Central memory CD4-positive, alpha-beta T cell (primary cell): ENCODE data around the gene HOXB2.
"Not testable (repeated sequence)": the region's sequence is repeated elsewhere in the genome, so short reads cannot be mapped to it uniquely, and the experiment has no call there.

ENCODE experiments used
- DNase-seq: peaks from one replicate; pipeline ENCODE4 v3.0.0; 2022

The HOXB2 gene

DNA sequence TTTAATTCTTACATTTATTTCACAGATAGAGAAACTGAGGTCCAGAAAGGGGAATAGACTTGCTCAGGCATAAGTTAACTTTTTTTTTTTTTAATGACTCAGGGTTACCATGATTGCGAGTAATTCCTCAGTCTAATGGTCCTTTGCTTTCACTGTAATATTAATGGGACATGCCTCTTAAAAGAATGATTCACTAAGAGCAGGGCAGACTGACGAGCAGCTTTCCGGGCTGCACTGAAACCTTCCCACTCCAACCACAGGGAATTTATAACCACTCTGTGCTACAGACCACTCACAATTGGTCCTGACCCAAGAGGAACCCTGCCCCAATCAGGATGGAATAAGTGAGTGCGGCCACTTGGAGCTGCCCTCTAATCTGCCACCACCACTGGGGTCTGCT is 5.7 kb downstream of the HOXB2 start:
- DNase-seq = no peak

DNA sequence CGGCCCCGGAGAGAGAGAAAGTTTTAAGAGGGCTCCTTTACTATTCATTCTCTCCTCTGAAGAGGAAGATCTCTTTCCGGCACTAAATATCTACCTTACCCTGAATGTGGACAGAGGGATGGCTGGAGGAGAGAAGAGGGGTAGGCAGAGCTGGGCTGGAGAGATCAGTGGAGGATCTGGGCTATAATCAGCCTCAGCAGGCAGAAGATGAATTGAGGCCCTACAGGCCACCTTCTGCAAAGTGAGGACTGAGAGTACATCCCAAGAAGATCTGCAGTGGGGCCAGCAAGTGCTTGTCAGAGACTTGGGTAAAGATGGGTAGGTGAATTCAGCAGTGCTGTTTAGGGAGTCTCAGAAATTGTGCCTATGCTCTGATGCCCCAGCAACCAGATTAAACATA is 7.6 kb downstream of the HOXB2 start:
- no peak for DNase-seq

DNA sequence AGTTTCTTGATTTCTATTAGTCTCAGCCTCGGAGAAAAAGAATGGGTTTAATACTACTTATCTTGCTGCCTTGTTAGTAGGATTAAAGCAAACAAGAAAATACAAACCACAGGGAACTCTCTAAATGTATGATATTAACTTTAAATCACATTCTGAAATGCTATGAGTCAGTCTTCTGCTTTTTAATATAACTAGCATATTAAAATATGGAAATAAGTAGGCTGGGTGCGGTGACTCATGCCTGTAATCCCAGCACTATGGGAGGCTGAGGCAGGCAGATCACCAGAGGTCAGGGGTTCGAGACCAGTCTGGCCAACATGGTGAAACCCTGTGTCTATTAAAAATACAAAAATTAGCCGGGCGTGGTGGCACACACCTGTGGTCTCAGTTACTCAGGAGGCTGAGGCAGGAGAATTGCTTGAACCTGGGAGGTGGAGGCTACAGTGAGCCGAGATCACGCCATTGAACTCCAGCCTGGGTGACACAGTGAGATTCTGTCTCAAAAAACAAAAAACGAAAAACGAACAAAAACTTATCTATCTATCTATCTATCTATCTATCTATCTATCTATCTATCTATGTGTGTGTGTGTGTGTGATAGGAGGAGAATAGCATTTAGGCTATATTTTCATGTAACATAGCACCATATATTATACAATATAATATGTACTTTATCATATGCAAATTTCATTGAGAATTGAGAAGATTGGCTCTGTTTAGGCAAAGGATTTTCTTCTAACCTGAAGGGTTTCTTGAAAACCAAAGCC is 8.9 kb downstream of the HOXB2 start:
- DNase-seq = not testable (repeated sequence)

DNA sequence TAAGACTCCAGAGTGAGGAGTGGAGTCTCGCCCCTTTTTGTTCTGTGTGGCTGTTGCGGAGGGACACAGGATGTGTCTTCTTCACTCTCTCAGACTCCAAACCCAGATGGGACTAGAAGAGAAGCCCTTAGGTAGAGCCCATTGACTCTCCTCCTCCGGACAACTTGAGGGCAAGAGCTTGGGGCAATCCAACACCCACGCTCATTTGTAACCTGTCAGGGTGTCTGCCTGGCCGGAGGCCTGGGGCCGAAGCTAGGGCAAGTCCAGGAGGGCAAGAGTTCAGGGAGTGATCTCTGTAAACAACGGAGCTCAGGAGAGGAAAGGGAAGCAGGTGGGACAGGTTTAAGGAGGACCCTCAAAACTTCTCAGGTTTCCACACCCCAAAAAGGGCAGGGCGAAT is 12.6 kb downstream of the HOXB2 start:
- DNase-seq = no peak

DNA sequence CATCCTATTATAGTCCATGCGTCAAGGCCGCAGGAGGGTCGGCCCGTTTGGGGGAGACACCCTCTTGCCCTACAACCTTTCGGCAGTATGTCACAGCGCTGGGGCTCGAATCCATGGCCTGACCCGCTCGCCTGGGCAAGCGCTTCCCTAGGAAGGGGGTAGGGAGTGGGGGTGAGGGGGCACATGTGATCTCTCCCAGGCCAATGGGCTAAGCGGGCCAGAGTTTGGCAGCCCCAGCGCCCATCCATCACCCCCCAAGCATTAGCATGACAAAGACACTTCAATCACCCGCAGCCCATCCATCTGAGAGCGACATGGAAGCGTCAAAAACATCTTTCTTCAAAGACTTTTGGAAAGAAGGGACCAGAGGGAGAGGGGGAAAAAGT is 14.0 kb downstream of the HOXB2 start, which contains the start of gene HOXB1:
TSS of gene HOXB1 (minus strand) at position 125 of the 386 bp plus-strand sequence. CDS start at position 18, 107 bp downstream.
- DNase-seq = no peak

DNA sequence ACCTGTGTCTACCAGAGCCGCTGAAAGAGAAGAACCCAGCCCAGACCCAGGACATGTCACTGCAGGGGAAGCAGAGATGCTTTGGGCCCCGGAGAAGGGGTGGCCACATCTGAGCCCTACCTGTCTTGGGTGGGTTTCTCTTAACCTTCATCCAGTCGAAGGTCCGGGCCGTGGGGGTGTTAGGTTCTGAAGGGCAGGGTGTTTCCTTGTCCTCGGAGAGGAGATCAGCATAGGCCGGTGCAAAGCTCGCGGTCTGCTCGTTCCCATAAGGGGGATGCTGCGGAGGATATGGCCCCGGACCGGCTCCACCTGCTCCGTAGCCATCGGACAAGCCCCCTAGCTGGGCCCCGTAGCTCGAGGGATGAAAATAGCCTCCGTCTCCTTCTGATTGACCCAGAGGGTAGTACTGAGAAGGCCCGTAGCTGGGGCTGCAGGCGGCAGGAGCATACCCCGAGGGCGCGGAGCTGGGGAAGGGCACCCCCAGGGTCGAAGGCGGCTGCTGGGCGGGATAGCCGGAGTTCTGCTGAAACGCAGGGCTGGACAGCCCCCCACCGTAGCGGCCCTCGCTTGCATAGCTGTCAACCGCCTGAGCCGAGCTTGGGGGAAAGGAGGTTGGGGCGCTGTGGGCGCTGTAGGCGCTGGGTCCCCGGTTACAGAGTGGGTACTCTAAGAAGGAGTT is 14.6 kb downstream of the HOXB2 start:
- no peak for DNase-seq

DNA sequence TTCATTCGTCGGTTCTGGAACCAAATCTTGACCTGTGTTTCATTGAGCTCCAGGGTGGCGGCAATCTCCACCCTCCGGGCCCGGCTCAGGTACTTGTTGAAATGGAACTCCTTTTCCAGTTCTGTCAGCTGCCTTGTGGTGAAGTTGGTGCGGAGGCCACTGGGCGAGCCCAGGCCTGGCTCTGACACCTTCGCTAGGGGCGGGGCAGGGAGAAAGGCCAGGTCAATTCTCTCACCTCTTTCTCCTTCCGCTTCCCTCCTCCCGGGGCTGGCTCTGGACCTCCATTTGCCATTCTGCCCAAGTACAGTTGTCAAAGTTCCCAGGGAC is 15.3 kb downstream of the HOXB2 start:
- no peak for DNase-seq

DNA sequence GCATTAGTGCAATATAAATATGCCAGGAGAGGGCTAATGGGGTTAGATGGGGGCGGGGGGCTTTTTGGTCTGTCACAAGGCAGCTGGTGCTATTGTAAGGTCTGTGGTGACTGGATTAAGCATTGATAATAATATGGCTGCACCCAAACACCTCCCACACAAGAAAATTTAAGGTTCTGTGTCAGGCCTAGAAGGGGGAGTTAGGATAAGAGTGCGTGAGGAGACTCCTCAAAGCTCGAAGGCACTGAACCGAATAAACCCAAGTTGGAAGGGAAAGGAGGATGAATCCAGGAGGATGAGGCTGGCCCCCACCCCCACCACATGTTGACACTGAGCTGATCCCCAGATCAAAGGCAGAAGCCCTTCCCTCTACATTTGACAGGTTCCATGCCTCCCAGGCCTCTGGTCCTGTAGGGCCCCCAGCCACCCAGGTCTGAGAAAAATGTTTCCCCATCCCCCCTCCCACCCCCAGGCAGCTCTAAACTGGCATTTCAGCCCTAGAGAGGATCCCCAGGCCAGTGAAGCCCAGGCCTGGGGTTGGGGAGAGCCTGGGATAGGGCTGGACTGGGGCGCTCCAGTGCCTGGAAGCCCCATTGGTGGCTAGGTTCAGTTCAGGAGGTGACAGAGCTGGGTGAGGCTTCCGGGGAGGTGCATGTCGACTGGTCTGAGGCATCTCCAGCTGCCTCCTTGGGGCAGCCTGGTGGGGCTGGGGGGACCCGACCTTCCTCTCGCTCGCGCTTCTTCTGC is 15.8 kb downstream of the HOXB2 start:
- DNase-seq = no peak

DNA sequence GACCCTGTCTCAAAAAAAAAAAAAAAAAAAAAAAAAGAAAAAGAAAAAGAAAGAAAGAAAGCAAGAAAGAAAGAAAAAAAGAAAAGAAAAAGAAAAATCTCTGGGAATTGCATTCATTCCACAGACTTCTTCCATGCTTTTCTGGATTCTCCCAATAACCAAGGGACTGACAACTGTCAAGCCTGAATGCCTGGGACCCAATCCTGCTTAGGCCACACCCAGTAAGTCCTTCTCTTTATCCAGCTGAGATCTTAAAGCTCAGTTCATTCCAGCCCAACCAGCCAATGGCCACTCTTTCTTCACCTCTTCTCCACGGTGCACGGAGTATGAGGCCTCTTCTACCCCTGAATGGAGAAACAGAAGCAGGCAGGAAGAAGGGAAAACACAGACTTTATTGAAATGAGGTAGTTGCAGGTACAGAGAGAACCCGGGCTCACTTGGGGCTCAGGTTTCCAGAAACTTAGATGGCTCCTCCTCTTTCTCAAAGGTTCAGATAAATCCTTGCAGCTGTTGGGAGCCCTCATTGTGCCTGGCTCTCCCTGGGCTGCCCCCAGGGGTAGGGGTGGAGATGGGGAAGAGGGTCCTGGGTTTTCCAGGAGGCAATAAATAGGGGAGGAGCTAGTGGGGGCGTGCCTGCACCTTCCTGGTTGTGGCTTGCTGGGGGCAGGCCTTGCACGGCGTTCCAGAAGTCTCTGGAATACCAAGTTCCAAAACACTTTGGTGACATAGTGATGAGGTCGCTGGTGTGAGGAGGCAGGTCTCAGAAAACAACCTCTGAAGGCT is 16.6 kb downstream of the HOXB2 start:
- DNase-seq = no peak

DNA sequence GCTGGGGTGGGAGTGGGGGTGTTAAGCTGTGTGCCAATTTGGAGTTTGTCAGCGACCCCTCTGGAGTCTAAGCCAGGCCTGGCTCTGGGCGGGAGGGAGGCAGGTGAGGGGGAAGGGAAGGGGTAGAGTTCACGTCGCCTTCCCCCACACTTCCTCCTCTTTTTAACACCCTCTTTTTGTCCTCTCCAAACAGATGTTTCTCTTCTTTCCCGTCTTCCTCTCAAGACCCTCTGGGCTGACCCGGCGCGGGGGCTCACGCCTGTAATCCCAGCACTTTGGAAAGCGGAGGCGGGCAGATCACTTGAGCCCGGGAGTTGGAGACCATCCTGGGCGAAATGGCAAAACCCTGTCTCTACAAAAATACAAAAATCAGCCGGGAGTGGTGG is 17.4 kb downstream of the HOXB2 start:
- no peak for DNase-seq

DNA sequence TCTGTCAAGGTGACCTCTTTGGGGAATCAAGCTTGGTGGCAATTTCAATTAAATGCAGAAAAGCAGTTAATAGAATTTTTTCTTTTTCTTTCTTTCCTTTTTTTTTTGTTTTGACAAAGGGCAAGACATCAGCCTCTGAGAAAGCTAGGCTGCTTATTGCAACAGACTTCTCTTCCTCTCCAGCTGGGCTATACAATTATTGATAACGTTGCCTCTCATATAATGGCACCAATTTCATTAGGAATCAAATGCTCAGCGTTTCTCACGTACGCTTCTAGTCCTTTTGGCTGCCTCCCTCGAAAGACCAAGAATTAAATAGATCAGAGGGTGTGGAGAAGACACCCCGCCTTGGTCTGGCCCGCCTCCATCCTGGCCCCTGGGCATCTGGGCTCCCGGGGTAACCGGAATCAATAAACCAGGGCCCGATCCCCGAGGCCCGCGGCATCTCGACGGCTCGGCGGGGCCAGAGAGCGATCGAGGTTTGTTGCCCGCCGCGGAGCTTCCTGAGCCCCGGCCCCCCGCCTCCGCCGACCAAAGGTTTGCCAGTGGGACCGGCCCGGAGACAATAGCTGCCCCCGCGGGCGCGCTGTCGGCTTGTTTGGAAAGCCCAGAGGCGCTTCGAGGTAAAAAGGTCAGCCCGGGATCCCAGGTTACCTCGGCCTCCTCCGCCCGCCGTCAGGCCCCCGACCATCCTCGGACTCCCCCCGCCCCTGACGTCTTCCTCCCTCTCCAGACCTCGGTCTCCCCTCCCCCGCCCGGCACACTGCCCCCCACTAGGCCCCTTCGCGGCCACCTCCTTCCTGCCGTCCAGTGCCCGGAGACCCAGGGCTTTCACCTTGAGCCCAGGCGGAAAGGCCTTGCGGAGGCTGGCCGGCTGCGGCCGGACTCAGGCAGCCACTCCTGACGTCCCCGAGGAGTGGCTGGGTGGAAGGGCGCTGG is 18.0 kb downstream of the HOXB2 start:
- DNase-seq = no peak

DNA sequence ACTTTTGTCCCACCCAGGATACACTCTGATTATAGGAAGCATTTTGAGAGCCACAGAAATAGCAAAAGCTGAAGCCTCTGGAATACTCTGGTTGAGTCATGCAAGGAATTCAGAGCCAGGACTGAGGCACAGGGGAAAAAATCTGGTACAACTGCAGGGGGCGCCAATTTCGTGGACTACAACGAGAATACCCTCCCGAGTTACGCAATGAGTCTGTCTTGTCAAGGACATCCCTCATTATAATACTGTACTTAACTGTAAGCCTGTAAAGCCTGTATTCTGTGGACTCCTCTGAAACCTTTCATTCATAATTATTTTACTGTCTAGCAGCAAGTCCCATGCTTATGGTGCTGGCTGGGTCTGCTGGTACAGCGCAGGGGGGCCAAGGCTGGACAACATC is 21.9 kb downstream of the HOXB2 start:
- DNase-seq = no peak

DNA sequence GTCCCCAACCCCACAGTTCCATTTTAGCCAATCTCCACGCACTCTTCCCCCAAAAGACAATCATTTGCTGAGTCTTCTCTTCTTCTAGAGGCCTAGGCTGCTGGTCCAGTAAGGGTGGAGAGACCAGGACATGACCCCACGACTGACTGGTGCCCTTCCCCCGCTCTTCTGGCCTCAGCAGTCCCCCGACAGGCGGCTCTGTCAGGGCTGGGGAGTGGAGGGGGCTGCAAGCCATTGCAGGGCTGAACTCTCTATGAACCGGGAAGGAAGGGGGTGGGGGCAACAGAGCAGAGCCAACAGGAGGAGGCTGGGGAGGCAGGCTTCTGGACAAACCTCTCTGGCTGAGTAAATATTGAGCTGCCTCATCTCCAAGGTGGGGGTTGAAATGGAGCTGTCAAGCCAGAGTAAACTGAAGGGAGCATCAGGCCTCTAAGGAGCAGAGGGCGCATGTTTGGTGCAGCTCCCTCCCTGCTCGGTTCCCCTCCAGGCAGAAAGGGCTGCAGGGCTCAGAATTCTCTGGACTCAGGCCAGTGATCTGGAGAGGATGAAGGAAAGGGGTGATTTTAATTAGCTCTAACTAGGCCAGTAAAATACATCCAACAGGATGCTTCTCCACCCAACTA is 22.8 kb downstream of the HOXB2 start:
- no peak for DNase-seq

DNA sequence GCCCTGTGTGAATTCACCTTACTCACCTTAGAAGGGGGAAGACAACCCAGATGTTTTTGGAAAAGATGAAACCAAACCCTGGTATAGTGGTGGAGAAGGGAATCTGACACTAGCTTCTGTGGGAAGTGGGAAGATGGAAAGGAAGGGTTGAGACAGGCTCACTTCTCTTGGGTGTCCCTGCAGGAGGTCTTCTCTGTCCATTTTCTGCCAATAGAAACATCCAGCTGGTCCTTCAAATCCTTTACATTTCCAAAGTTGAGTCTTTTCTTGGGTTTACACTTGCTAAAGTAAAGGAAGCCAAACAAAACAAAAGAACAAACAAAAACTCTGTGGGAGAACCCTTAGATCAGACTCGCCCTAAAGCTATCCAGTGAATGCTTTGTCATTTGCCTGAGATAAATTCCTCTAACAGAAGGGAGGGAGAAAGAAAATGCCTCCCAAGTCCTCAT is 24.3 kb downstream of the HOXB2 start:
- no peak for DNase-seq

DNA sequence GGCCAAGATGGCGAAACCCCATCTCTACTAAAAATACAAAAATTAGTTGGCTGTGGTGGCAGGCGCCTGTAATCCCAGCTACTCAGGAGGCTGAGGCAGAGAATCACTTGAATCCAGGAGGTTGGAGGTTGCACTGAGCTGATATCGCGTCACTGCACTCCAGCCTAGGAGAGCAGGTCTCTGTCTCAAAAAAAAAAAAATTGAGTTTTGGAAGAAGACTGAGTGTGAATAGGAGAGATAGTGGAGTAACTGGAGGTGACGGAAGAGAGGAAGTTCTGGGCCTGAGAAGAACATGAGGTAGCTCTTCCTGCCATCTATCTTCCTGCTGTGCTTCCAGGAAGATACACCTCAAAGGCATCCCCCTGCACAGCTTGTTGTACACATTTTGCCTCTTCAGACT is 25.5 kb downstream of the HOXB2 start:
- DNase-seq = no peak

DNA sequence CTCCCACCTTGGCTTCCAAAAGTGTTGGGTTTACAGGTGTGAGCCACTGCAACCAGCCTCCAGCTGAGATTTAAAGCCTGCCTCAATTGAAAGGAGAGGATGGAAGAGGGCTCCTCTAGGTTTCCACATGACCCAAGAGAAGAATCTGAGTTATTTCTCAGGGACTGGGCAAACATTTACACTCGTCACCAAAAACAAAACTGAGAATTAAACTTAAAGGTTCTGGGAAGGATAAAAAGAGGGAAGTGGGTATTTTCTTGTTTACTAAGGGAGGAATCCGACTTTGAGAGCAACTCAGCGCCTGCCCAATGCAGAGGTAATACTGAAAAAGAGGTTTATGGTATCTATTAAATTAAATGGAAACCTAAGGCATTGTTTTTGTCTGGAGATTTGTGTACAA is 27.4 kb downstream of the HOXB2 start:
- DNase-seq = no peak

DNA sequence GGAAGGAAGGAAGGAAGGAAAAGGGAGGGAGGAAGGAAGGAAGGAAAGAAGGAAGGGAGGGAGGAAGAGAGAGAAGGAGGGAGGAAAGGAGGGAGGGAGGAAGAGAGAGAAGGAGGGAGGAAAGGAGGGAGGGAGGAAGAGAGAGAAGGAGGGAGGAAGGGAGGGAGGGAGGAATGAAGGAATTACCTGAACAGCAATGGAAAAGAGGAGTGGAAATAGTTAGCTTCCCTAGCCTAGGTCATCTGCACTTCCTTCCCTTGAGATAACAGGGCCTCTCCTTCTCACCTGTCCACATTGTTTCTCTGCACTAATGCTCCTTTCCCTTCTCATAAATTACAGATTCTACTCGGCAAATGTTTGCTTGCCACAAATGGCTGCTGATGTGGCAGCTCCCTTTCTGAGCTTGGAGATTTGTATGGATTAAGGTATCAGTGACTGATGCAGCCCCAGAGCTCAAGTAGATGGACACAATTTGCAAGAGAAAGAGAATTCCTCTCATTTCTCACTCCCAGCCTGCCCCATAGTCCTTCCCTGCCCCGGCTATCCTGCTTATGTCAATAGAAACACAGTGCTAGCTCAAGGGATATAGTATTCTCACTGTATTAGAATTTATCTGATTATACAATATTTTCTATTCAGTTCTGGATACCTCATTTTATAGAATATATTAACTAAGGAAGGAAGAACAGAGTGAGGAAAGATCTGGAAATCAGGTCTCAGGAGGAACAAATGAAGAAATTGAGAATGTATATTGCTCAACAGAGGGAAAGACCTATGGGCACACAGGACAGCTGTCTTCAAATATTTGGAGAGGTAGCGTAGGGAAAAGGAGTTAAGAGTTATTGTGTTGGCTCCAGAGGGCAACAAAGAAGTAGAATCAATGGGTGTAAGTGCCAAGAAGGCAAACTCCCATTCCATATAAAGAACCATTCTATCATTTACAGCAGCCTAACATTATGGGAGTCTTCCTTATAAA is 28.7 kb downstream of the HOXB2 start:
- no peak for DNase-seq

DNA sequence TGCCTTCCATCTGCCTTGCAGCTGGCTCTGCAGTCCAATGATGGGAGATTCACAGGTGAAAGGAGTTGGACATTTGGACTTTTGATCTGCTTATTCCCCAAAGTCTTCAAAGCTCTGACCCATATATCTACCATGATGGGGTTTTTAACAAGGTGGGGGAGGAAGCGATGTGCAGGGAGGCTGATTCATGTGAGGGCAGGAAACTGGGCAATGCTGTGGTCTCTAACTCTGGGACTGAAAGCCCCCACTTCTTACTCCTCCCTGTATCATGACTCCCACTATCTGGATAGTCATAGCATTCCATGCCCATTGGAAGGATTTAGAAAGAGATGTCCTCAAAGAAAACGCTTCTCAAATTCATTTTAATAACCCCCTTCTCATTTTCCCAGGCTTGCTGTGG is 30.4 kb downstream of the HOXB2 start:
- DNase-seq = no peak

DNA sequence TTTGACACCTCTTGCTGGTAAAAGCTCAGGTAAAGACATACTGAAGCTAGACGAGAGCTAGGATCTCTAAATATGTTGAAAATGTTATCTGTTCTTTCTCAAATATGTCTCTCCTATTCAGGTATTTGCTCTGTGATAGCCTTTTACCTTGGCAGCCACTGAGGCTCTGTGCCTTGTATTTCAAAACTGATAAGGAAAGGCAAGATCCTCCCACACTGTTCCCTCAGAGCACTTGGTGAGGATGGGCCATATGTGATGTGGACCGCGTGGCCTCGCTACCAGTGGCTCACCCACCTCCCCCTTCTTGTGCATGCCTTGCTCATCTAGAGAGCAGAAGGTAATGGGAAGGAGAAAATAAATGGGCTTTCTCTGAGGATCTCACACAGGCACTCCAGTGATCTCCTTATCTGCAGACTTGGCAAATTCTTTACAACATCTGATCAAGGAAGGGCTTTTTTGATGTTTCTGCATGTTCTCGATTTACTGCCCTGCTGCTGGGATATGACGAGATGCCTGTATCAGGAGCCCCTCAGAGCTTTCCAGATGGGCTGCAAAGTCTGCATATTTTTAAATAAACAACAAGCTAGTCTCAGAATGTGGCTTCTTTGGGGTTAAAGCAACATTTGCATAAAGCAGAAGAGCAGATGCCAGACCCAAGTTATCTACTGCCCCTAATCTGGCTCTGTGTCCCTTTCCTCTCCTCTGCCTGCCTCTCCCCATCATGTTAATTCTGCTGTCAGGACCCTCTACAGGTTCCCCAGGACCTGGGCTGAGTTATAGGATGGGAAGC is 31.0 kb downstream of the HOXB2 start:
- DNase-seq = no peak
